ENCODE measurements around the gene MKRN2OS. TPM values are rescaled to one million over a fixed set of nuclear protein-coding genes. Genes with fewer than 3 reads are reported as not detected.

The MKRN2OS gene
- total RNA-seq, 2 experiments from 2014 or later = not detected

DNA sequence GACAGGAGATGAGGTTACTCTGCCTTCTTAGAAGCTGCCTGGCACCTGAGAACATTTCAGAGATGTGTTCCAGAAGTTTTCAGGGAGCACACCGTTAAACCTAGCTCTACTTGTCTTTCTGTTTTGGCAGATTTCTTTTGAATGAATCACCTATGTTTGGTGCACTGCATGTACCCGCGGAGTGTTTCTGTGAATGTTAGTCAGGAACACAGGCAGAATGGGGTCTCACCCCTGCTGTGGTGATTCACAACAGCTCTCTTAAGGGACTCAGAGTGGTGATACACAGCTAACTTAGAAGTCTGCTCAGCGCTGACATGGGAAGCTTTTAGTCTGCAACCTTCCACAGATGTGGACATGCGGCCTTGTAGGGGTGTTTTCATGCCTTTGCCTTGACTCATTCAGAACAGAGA lies 37.0 kb downstream of the MKRN2OS start:
- ChIA-PET POLR2A (no interaction called here), CTCF (no interaction called here)
- Mint-ChIP-seq H3K36me3 (ENCODE audit: low read depth) (peaks cover 65% of the 10 kb centered on the region), H3K4me1 (ENCODE audit: low read depth) (no peaks in the 10 kb centered on the region), H3K27me3 (no peaks in the 10 kb centered on the region), H3K4me3 (no peak overlapping the region), H3K27ac (no peak overlapping the region), H3K9me3 (no peaks in the 10 kb centered on the region)
- Histone ChIP-seq H3K4me3 (ENCODE audit: low read length) (no peak overlapping the region), H3K27ac (ENCODE audit: low read depth in 1 of 2, low read length in 2 of 2) (no peak overlapping the region), H3K36me3 (ENCODE audit: insufficient read depth, low read length) (peaks cover 26% of the 10 kb centered on the region), H3K27me3 (ENCODE audit: control insufficient read depth in 1 of 2, insufficient read depth in 2 of 2, low read length in 2 of 2) (no peaks in the 10 kb centered on the region), H3K4me1 (ENCODE audit: insufficient read depth, low read length) (no peaks in the 10 kb centered on the region), H3K9me3 (ENCODE audit: control insufficient read depth in 1 of 2, insufficient read depth in 1 of 2, low read length in 2 of 2) (no peaks in the 10 kb centered on the region)
- ATAC-seq (ENCODE audit: poor library complexity) (no peak), DNase-seq (no peak)
- intact Hi-C loops (cut with DNase I, micrococcal nuclease) = no loop called here
- TF ChIP-seq, protein P1, sequence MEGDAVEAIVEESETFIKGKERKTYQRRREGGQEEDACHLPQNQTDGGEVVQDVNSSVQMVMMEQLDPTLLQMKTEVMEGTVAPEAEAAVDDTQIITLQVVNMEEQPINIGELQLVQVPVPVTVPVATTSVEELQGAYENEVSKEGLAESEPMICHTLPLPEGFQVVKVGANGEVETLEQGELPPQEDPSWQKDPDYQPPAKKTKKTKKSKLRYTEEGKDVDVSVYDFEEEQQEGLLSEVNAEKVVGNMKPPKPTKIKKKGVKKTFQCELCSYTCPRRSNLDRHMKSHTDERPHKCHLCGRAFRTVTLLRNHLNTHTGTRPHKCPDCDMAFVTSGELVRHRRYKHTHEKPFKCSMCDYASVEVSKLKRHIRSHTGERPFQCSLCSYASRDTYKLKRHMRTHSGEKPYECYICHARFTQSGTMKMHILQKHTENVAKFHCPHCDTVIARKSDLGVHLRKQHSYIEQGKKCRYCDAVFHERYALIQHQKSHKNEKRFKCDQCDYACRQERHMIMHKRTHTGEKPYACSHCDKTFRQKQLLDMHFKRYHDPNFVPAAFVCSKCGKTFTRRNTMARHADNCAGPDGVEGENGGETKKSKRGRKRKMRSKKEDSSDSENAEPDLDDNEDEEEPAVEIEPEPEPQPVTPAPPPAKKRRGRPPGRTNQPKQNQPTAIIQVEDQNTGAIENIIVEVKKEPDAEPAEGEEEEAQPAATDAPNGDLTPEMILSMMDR (IDR thresholded peaks at IDR 0.05) = no peak

DNA sequence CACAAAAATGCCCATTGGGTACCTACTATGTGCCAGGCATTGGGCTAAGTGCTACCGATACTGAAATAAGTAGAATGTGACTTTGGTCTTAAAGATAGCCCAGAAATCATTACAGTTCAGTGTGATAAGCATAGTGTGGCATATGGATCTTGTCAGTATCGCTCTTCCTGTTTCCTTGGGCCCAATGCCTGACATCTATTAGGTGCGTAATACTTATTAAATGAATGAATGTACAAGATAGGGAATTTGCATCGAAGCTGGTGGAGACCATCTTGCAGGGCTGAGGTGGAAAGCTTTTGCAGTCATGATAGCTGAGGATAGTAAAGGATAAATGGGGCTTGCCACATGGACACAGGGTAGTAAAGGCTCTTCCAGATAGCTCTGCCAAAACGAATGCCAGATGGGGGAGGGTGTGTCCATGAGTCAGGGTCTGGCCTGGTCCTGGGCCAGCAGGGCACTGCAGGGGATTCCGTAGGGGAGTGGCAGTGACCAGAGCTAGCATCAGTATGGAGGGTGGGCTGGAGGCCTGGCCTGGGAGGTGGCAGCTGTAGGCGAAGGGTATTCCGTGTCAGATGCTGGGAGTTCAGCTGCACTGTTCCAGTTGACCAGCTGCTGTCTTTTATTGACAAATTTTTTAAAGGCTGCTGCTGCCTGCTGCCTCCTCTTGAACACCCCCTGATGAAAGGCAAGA lies 37.6 kb downstream of the MKRN2OS start:
- no peak overlapping the region for H3K27ac Mint-ChIP-seq
- TF ChIP-seq, protein P1 (IDR thresholded peaks at IDR 0.05) = no peak
- no peaks in the 10 kb centered on the region for H3K9me3 ChIP-seq (ENCODE audit: control insufficient read depth in 1 of 2, insufficient read depth in 1 of 2, low read length in 2 of 2)
- DNase-seq = no peak
- no peaks in the 10 kb centered on the region for H3K4me1 ChIP-seq (ENCODE audit: insufficient read depth, low read length)
- H3K9me3 Mint-ChIP-seq = no peaks in the 10 kb centered on the region
- H3K27me3 Mint-ChIP-seq = no peaks in the 10 kb centered on the region
- no peak overlapping the region for H3K4me3 ChIP-seq (ENCODE audit: low read length)
- intact Hi-C loops (cut with DNase I, micrococcal nuclease) = no loop called here
- no peaks in the 10 kb centered on the region for H3K27me3 ChIP-seq (ENCODE audit: control insufficient read depth in 1 of 2, insufficient read depth in 2 of 2, low read length in 2 of 2)
- H3K4me1 Mint-ChIP-seq (ENCODE audit: low read depth) = no peaks in the 10 kb centered on the region
- no peak for ATAC-seq (ENCODE audit: poor library complexity)
- ChIA-PET CTCF (no interaction called here), POLR2A (no interaction called here)
- H3K36me3 Mint-ChIP-seq (ENCODE audit: low read depth) = peaks cover 70% of the 10 kb centered on the region
- no peak overlapping the region for H3K4me3 Mint-ChIP-seq
- no peak overlapping the region for H3K27ac ChIP-seq (ENCODE audit: low read depth in 1 of 2, low read length in 2 of 2)
- H3K36me3 ChIP-seq (ENCODE audit: insufficient read depth, low read length) = peaks cover 30% of the 10 kb centered on the region

DNA sequence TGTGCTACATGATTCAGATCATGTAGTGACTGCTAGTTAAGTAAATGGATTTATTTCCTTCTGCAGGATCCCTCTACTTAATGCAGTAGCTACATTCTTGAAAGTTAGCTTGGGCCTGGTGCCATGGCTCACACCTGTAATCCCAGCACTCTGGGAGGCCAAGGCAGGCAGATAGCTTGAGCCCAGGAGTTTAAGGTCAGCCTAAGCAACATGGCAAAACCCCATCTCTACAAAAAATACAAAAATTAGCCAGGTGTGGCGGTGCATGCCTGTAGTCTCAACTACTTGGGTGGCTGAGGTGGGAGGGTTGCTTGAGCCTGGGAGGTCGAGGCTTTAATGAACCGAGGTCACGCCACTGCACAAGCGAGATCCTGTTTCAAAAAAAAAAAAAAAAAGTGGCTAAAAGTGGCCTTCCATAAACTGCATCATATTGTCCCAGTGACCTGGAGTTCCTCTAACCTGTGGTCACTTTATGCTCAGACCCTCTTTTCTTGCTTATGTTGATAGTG lies 39.0 kb downstream of the MKRN2OS start:
- POLR2A ChIA-PET = no interaction called here
- H3K4me3 ChIP-seq (ENCODE audit: low read length) = no peak overlapping the region
- TF ChIP-seq, protein P1 (IDR thresholded peaks at IDR 0.05) = no peak
- DNase-seq (no peak), ATAC-seq (ENCODE audit: poor library complexity) (no peak)
- intact Hi-C loops (cut with DNase I, micrococcal nuclease) = no loop called here
- CTCF ChIA-PET = interaction anchor here (0.5 kb wide), 1 partner anchor 46 kb away, joined by 3 read pairs; no protein-coding TSS in a partner anchor
- H3K9me3 ChIP-seq (ENCODE audit: control insufficient read depth in 1 of 2, insufficient read depth in 1 of 2, low read length in 2 of 2) = no peaks in the 10 kb centered on the region
- Mint-ChIP-seq H3K4me1 (ENCODE audit: low read depth) (no peaks in the 10 kb centered on the region), H3K36me3 (ENCODE audit: low read depth) (peaks cover 76% of the 10 kb centered on the region), H3K27ac (no peak overlapping the region), H3K9me3 (no peaks in the 10 kb centered on the region), H3K27me3 (no peaks in the 10 kb centered on the region), H3K4me3 (no peak overlapping the region)
- peaks cover 39% of the 10 kb centered on the region for H3K36me3 ChIP-seq (ENCODE audit: insufficient read depth, low read length)
- H3K27ac ChIP-seq (ENCODE audit: low read depth in 1 of 2, low read length in 2 of 2) = no peak overlapping the region
- no peaks in the 10 kb centered on the region for H3K27me3 ChIP-seq (ENCODE audit: control insufficient read depth in 1 of 2, insufficient read depth in 2 of 2, low read length in 2 of 2)
- no peaks in the 10 kb centered on the region for H3K4me1 ChIP-seq (ENCODE audit: insufficient read depth, low read length)

All from CD4-positive, alpha-beta T cell (primary cell).